HepG2 (cell line): ENCODE results near the gene LIPN. TPM values are rescaled to one million over a fixed set of nuclear protein-coding genes. Genes with fewer than 3 reads are reported as not detected.

Experiments used
- ATAC-seq: fragments of 200-7000 bp; cut with Tn5 transposase; 3 replicates; pipeline ENCODE4 v1.9.1; 2020; ENCODE audit warnings: mild to moderate bottlenecking, moderate library complexity
- BruUV-seq: library from RNA; stranded (reverse); fragments of 400-500 nt; replicated peaks from 2 replicates; lab custom pipeline; 2021; lab: Mats Ljungman, UMichigan
- CTCF ChIA-PET: fragments of 300-600 bp; formaldehyde crosslinking; extraction: SDS; loops from one replicate; lab custom pipeline; 2021; ENCODE audit warnings: low total read pairs, inconsistent platforms, low intra/inter-chr PET ratio; lab: Yijun Ruan, JAX
- POLR2A ChIA-PET: fragments of 350-600 bp; sonication (Branson Sonifier 250); formaldehyde crosslinking; loops from one replicate; lab custom pipeline; 2020; ENCODE audit warnings: antibody characterized with exemption, inconsistent platforms; lab: Yijun Ruan, JAX
- DNase-seq: peaks from one replicate; pipeline ENCODE4 v3.0.0-alpha.2; 2015; ENCODE audit warnings: low spot score
- FAIRE-seq: peaks from 3 replicates; lab custom pipeline; 2011; peaks lifted over from hg19 to GRCh38; lab: Jason Lieb, UNC
- H2AFZ ChIP-seq: one replicate; pipeline ENCODE4 v1.6.1; 2011; ENCODE audit warnings: low read length, inconsistent platforms
- H3K27ac ChIP-seq: fragments of 300-600 bp; 3 replicates; pipeline ENCODE4 v1.8.0; 2011; ENCODE audit warnings: mixed run types, mild to moderate bottlenecking, mixed read lengths, low read length, inconsistent platforms; ENCODE audit not compliant: insufficient read depth; ENCODE audit errors: extremely low read length
- H3K27me3 ChIP-seq, 2 experiments: fragments of 200-600 bp in 1 of 2; 2 replicates in 1 of 2; 3 replicates in 1 of 2; pipeline versions ENCODE4 v1.6.0 to v1.8.0; 2011; ENCODE audit warnings: low read length in 2 of 2, mild to moderate bottlenecking in 2 of 2, moderate library complexity in 2 of 2, inconsistent platforms in 1 of 2; ENCODE audit not compliant: insufficient read depth in 2 of 2, control insufficient read depth in 1 of 2
- H3K36me3 ChIP-seq, 2 experiments: fragments of 200-600 bp in 1 of 2; replicated peaks in 1 of 2; 2 replicates in 1 of 2; 3 replicates in 1 of 2; pipeline versions ENCODE4 v1.5.1 to v1.8.0; 2011; ENCODE audit warnings: low read length in 2 of 2, inconsistent platforms in 1 of 2; ENCODE audit not compliant: insufficient read depth in 2 of 2, control insufficient read depth in 1 of 2
- H3K4me1 ChIP-seq: 2 replicates; pipeline ENCODE4 v1.5.1; 2012; ENCODE audit warnings: low read length, inconsistent platforms; ENCODE audit not compliant: insufficient read depth
- H3K4me2 ChIP-seq: 2 replicates; pipeline ENCODE4 v1.6.0; 2011; ENCODE audit warnings: low read depth, low read length, inconsistent platforms
- H3K4me3 ChIP-seq, 3 experiments: fragments of 200-600 bp in 1 of 3; sonication (generic), shearing (Covaris generic) in 1 of 3; replicated peaks in 1 of 3; 2 replicates each; pipeline ENCODE4 v1.5.1; 2011 to 2016; ENCODE audit warnings: low read length in 3 of 3, inconsistent platforms in 2 of 3, low read depth in 2 of 3, mild to moderate bottlenecking in 2 of 3, control low read depth in 1 of 3, mixed read lengths in 1 of 3; ENCODE audit not compliant: insufficient read depth in 1 of 3
- H3K79me2 ChIP-seq: one replicate; pipeline ENCODE4 v1.6.1; 2011; ENCODE audit warnings: low read length, inconsistent platforms; ENCODE audit not compliant: insufficient read depth
- H3K9ac ChIP-seq: 2 replicates; pipeline ENCODE4 v1.6.0; 2011; ENCODE audit warnings: mild to moderate bottlenecking, low read depth, low read length, inconsistent platforms; ENCODE audit not compliant: insufficient read depth
- H3K9me3 ChIP-seq: 2 replicates; pipeline ENCODE4 v1.5.1; 2012; ENCODE audit warnings: mild to moderate bottlenecking, low read length
- H4K20me1 ChIP-seq: 2 replicates; pipeline ENCODE4 v1.6.0; 2011; ENCODE audit warnings: inconsistent platforms, mild to moderate bottlenecking, low read length, moderate library complexity; ENCODE audit not compliant: insufficient read depth
- MAX ChIP-seq: IDR thresholded peaks from 2 replicates; pipeline ENCODE4 v1.6.1; 2012; ENCODE audit warnings: inconsistent platforms
- NCOA5 ChIP-seq: sonication (generic); formaldehyde crosslinking; IDR thresholded peaks from 2 replicates; pipeline ENCODE4 v1.4.0; 2020; ENCODE audit warnings: missing genetic modification reagents
- PHF21A ChIP-seq: sonication (generic); formaldehyde crosslinking; IDR thresholded peaks from 2 replicates; pipeline ENCODE4 v1.5.0; 2020; ENCODE audit warnings: mild to moderate bottlenecking, missing genetic modification reagents
- RAD21 ChIP-seq: fragments of 450-650 bp; formaldehyde crosslinking; IDR thresholded peaks from 2 replicates; pipeline ENCODE4 v1.5.0; 2020; ENCODE audit warnings: mild to moderate bottlenecking
- REST ChIP-seq, 2 experiments: IDR thresholded peaks; 2 replicates each; pipeline ENCODE4 v1.6.1; 2011 to 2012; ENCODE audit warnings: low read length in 2 of 2, borderline replicate concordance in 1 of 2, low read depth in 1 of 2, mild to moderate bottlenecking in 1 of 2, moderate library complexity in 1 of 2
- ZBTB25 ChIP-seq: IDR thresholded peaks from 2 replicates; pipeline ENCODE4 v1.6.1; 2018; ENCODE audit warnings: missing genetic modification reagents
- ZBTB3 ChIP-seq: sonication (generic); formaldehyde crosslinking; IDR thresholded peaks from 2 replicates; pipeline ENCODE4 v1.4.0; 2020; ENCODE audit warnings: low read depth, mild to moderate bottlenecking, moderate library complexity, missing genetic modification reagents, borderline replicate concordance
- ZNF776 ChIP-seq: sonication (generic); formaldehyde crosslinking; IDR thresholded peaks from 2 replicates; pipeline ENCODE4 v1.4.0; 2020; ENCODE audit warnings: mild to moderate bottlenecking, missing genetic modification reagents
- ZNF792 ChIP-seq: IDR thresholded peaks from 2 replicates; pipeline ENCODE4 v1.6.1; 2016
- ZNF841 ChIP-seq: sonication (generic); formaldehyde crosslinking; IDR thresholded peaks from 2 replicates; pipeline ENCODE4 v1.8.1; 2023; ENCODE audit warnings: missing genetic modification reagents, borderline replicate concordance
- ZUFSP ChIP-seq: sonication (generic); formaldehyde crosslinking; IDR thresholded peaks from 2 replicates; pipeline ENCODE4 v1.9.0; 2021; ENCODE audit warnings: missing genetic modification reagents, mild to moderate bottlenecking, borderline replicate concordance
- WGBS: methylation state at CpG from one replicate; pipeline ENCODE4 v1.1.6; 2017; ENCODE audit warnings: low lambda C conversion rate; 5-methylcytosine and 5-hydroxymethylcytosine counted together
- in situ Hi-C: cut with HindIII; loops from 2 replicates; pipeline ENCODE4 v1.10.0; 2017; ENCODE audit warnings: low pct_unique_long_range_greater_than_20kb; ENCODE audit not compliant: extremely low pct_ligation_motif_present
- intact Hi-C: fragments of 100-400 bp; cut with micrococcal nuclease; formaldehyde crosslinking; loops from one replicate; pipeline ENCODE4 v1.10.0; 2022; ENCODE audit not compliant: unreplicated experiment
- polyA plus RNA-seq, 8 experiments: library from polyadenylated mRNA; depleted of rRNA in 3 of 8; stranded (reverse) in 7 of 8; unstranded in 1 of 8; fragments of >200 nt; fragmentation: Illumina TruSeq in 4 of 8; extraction: Trizol in 4 of 8; gene quantifications; 2 replicates each; pipeline versions ENCODE4 v1.2.1 to v1.2.3, GENCODE V29; 2011 to 2016; ENCODE audit warnings: low read depth in 4 of 8, missing spikeins in 1 of 8, mixed read lengths in 1 of 8; ENCODE audit not compliant: insufficient read depth in 1 of 8
- total RNA-seq, 5 experiments: library from RNA; depleted of rRNA; stranded (reverse); fragments of >200 nt; fragmentation: Illumina TruSeq; extraction: Trizol; gene quantifications; 2 replicates each; pipeline ENCODE4 v1.2.3, GENCODE V29; 2016; ENCODE audit warnings: low read depth in 1 of 5
- TF ChIP-seq, protein P1 (sequence below): sonication (generic); formaldehyde crosslinking; IDR thresholded peaks from 2 replicates; pipeline ENCODE4 v1.4.0; 2020; ENCODE audit warnings: low read depth, mild to moderate bottlenecking, missing genetic modification reagents

Gene LIPN
- total and polyA plus RNA-seq, 2 of the 13 experiments (the other 11 are each of a cell fraction or from before 2014, with no cell fraction given) = not detected

- Histone ChIP-seq H4K20me1 (no peaks in the 10 kb centered on the region), H3K36me3 (no peaks in the 10 kb centered on the region), H3K4me1 (no peaks in the 10 kb centered on the region), H3K79me2 (no peaks in the 10 kb centered on the region), H3K9me3 (no peaks in the 10 kb centered on the region), H3K4me3 (no peak overlapping the region), H3K27me3 (no peaks in the 10 kb centered on the region), H3K27ac (no peak overlapping the region), H2AFZ (no peak overlapping the region), H3K9ac (no peak overlapping the region), H3K4me2 (no peak overlapping the region)
- intact Hi-C loops = no loop called here
- ChIA-PET CTCF (no interaction called here), POLR2A (no interaction called here)
- no TSS peak for BruUV-seq
- in situ Hi-C loops = no loop called here
- WGBS = 0% methylated on average over 2 of the region's 2 CpGs
- DNase-seq = no peak
- no peak for ATAC-seq
- FAIRE-seq = no peak
- TF ChIP-seq ZNF776 (CRISPR knock-in tag) (no peak), ZNF841 (CRISPR knock-in tag) (no peak), MAX (no peak), ZBTB25 (CRISPR knock-in tag) (no peak), ZUFSP (CRISPR knock-in tag) (no peak), REST (IDR thresholded peaks at IDR 0.05; ENCODE audit: borderline replicate concordance in 1 of 2, low read depth in 1 of 2, low read length in 2 of 2) (no peak), ZBTB3 (no peak), ZNF792 (CRISPR knock-in tag) (no peak), PHF21A (no peak), NCOA5 (CRISPR knock-in tag) (no peak), RAD21 (CRISPR knock-in tag) (no peak)
- TF ChIP-seq, protein P1, sequence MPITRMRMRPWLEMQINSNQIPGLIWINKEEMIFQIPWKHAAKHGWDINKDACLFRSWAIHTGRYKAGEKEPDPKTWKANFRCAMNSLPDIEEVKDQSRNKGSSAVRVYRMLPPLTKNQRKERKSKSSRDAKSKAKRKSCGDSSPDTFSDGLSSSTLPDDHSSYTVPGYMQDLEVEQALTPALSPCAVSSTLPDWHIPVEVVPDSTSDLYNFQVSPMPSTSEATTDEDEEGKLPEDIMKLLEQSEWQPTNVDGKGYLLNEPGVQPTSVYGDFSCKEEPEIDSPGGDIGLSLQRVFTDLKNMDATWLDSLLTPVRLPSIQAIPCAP (CRISPR knock-in tag) = no peak
Observed at GRCh38 chr10:88793712-88794299, 34.0 kb downstream of the LIPN start.
